ENCODE results near the gene KRTAP5-7.

DNA sequence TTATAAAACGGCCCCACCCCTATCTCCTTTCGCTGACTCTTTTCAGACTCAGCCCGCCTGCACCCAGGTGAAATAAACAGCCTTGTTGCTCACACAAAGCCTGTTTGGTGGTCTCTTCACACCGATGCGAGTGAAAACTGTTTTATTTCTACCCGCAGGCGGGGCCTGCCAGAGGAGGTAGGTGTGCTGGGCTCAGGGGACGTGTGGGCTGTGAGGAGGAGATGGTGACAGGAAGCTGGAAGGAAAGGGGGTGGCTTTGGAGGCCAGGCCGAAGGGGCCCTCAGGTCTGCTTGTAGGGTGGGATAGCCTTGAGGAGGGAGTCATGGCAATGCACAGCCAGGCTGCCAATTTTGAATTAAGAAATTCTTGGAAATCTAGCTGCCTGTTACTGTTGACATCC is 21.3 kb upstream of the KRTAP5-7 start:
- TF ChIP-seq, protein P1, sequence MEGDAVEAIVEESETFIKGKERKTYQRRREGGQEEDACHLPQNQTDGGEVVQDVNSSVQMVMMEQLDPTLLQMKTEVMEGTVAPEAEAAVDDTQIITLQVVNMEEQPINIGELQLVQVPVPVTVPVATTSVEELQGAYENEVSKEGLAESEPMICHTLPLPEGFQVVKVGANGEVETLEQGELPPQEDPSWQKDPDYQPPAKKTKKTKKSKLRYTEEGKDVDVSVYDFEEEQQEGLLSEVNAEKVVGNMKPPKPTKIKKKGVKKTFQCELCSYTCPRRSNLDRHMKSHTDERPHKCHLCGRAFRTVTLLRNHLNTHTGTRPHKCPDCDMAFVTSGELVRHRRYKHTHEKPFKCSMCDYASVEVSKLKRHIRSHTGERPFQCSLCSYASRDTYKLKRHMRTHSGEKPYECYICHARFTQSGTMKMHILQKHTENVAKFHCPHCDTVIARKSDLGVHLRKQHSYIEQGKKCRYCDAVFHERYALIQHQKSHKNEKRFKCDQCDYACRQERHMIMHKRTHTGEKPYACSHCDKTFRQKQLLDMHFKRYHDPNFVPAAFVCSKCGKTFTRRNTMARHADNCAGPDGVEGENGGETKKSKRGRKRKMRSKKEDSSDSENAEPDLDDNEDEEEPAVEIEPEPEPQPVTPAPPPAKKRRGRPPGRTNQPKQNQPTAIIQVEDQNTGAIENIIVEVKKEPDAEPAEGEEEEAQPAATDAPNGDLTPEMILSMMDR (conservative IDR thresholded peaks at IDR 0.05; ENCODE audit: low read depth, low read length) = no peak
- TF ChIP-seq EZH2 (IDR thresholded peaks at IDR 0.05; ENCODE audit: low read length, unreplicated experiment) = no peak
- TF ChIP-seq EZH2phosphoT487 (IDR thresholded peaks at IDR 0.05; ENCODE audit: borderline replicate concordance, low read length) = no peak
